ENCODE data around the gene PTPN2.

DNA sequence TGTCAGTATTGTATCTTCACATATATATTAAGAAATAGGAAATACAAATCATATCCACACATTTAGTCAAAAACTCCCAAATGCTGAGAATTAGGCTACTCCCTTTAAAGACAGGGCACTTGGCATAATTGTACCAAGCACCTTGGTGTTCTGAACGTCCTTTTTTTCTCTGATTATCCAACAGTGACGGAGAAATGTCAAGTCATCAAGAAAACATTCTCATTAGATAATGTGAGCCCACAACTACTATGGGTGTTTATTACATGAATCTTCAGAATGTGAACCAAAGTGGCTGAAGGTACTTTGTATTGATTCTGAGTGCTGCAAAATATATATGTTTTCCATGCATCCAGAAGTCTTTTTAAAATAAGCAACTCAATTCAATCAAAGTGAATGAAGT, 97.4 kb downstream of the PTPN2 start:
- TF ChIP-seq, protein P1, sequence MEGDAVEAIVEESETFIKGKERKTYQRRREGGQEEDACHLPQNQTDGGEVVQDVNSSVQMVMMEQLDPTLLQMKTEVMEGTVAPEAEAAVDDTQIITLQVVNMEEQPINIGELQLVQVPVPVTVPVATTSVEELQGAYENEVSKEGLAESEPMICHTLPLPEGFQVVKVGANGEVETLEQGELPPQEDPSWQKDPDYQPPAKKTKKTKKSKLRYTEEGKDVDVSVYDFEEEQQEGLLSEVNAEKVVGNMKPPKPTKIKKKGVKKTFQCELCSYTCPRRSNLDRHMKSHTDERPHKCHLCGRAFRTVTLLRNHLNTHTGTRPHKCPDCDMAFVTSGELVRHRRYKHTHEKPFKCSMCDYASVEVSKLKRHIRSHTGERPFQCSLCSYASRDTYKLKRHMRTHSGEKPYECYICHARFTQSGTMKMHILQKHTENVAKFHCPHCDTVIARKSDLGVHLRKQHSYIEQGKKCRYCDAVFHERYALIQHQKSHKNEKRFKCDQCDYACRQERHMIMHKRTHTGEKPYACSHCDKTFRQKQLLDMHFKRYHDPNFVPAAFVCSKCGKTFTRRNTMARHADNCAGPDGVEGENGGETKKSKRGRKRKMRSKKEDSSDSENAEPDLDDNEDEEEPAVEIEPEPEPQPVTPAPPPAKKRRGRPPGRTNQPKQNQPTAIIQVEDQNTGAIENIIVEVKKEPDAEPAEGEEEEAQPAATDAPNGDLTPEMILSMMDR (IDR thresholded peaks at IDR 0.05) = no peak
- no peak for TF ChIP-seq POLR2A (IDR thresholded peaks at IDR 0.05)
